Dedifferentiated amniotic fluid mesenchymal stem cell (primary cell): Measurements from ENCODE around the gene GNE.
A peak's percentile ranks its signal among the peaks of the same experiment; 100 is the strongest.
"Not testable (repeated sequence)": the region's sequence is repeated elsewhere in the genome, so short reads cannot be mapped to it uniquely, and the experiment has no call there.

Source experiments
- DNase-seq: peaks from one replicate; pipeline ENCODE4 v3.0.0-alpha.2; 2016; ENCODE audit errors: extremely low spot score

Gene GNE

GRCh38 chr9:36258208-36258995 is at the start of gene GNE:
Gene GNE, minus strand, starts transcription at chr9:36258448. Its CDS starts 9,093 bp downstream, at chr9:36249355.
- peak; percentile 96 for DNase-seq

DNA sequence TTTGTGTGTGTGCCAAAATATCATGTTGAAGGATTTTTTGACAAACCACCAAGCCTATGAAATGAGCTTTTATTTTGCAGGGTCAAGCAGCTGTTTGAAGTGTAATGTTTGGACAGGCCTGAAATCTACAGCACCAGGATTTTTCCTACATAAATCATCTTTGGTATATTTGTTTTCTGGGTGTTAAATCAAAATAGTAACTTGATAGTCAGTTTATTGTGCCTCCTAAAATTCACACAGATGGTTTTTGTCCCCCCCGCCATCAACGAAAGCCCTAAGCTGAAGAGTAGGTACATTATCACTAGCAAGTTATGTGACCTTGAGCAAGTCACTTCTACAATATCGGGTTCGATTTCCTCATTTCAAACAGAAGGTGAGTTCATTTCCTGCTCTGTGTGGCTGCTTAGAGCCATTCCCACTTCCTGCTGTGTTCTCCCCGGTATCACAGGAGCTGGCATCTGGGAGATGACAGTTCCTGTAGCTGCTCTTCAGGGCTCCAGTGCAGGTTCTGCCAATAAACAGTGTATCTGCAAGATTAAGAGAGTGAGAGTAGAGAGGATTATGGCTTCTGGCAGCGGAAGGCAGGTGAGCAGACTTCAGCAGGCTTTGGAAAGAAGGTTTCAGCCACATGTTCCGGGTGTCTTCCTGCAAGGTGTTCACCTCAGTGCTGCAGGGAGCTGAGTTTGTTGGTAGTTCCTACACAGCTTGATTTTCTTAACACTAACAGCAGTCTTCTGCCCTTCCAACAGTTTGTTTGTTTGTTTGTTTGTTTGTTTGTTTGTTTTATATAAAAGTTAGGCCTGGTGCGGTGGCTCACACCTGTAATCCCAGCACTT is 48.4 kb upstream of the GNE start:
- no peak for DNase-seq

DNA sequence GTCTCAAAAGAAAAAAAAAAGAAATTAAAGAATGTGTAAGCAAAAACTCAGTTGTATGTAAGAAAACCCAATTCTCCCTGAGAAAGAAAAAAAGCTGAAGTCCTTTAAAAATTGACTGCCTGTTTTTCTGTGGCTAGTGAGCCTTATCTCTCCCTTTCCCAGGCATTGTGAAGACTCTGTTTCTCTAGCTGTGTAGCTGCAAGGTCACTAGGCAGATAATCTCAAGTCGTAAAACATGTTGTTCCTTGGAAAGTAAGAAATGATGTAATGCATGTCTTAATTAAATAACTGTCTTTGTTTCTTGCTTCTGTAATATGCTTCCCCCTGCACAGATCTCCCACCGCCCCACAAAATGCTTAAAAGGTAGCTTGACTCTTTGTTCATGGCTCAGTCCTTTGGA is 46.1 kb upstream of the GNE start:
- DNase-seq: not testable (repeated sequence)

DNA sequence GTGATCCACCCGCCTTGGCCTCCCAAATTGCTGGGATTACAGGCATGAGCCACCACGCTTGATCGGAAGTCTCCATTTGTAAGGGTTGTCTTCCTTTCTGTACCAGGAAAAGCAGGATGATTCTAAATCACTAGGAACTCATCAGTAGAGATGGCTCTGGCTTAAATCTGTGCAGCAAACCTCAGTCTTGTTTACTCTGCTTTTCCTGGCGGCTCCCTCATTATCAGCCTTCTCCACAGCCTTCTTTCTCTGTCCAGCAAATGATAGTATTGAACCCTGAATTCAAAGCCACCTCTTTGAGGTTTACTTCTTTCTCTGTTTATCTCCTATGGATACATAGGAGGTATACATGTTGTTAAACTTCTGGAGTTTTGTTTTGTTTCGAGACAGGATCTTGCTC is 43.0 kb upstream of the GNE start:
- no peak for DNase-seq

GRCh38 chr9:36298566-36298965 is 40.3 kb upstream of the GNE start:
- DNase-seq: no peak

DNA sequence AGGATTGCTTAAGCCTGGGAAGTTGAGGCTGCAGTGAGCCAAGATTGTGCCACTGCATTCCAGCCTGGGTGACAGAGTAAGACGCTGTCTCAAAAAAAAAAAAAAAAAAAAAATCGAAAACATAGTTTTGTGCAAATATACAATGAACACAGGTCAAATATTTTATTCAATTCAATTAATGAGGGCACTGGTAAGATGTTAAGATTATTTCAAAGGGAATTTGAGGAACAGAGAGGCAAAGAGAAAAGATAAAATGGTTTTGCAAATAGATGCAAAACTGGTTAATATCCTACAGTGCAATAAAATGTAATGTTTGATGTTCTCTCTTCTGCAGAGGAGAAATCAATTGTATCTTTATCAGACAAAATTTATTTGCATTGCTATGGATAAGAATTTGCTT is 39.5 kb upstream of the GNE start:
- DNase-seq: no peak

DNA sequence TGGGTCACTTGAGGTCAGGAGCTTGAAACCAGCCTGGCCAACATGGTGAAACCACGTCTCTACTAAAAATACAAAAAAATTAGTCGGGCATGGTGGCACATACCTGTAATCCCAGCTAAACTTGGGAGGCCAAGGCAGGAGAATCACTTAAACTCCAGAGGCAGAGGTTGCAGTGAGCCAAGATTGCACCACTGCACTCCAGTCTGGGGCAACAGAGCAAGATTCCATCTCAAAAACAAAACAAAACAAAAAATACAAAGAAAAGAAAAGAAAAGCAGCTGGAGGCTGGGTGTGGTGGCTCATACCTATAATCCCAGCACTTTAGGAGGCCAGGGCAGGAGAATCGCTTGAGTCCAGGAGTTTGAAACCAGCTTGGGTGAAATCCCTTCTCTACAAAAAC is 36.7 kb upstream of the GNE start:
- not testable (repeated sequence) for DNase-seq

DNA sequence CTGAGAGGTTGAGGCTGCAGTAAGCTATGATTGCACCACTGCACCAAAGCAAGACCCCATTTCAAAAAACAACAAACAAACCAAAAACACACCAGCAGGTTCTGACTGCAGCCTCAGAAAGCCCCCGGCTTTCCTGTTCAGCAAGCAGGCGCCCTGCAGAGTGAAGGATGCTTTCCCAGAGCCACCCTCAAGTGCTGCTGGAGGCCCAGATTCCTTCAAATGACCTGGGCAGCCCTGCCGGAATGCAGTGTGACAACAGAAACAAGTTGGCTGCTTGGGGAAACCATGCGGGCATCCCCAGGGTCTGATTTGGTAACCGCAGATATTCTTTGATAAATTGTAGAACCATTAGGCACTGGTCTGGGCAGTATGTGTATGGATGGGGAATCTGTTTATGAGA is 35.7 kb upstream of the GNE start:
- no peak for DNase-seq

- DNase-seq: no peak
Observed at GRCh38 chr9:36293171-36293570, 34.9 kb upstream of the GNE start.

DNA sequence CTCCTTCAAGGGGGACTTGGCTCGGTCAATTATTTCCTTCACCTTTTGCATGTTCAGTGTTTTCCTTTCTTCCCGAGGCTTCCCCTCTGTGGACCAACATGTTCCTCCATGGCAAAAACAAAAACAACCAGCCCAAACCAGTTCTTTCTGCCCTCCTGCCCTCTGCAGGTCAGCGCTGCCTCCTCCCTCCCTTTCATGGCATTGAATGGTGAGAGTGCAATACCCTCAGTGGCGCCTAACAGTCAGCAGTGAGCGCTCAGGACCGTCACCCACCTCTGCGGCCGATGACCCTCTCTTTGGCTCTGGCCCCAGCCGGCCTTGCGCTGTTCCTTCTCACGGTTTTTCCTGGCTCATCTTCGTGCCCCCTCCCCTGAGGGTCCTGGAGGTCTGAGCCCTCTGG is 34.4 kb upstream of the GNE start:
- no peak for DNase-seq

DNA sequence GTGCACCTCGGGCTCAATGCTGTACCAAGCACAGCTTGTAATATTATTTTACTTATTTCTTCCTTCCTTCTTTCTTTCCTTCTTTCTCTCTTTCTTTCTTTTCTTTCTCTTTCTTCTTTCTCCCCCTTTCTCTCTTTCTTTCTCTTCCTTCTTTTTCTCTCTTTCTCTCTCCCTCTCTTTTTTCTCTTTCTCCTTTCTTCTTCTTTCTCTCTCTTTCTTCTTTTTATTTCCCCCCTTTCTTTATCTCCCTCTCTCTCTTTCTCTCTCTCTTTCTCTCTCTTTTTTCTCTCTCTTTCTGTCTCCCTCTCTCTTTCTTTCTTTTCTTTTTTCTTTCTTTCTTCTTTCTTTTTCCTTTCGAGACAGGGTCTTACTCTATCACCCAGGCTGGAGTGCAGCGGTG is 32.7 kb upstream of the GNE start:
- DNase-seq: no peak

DNA sequence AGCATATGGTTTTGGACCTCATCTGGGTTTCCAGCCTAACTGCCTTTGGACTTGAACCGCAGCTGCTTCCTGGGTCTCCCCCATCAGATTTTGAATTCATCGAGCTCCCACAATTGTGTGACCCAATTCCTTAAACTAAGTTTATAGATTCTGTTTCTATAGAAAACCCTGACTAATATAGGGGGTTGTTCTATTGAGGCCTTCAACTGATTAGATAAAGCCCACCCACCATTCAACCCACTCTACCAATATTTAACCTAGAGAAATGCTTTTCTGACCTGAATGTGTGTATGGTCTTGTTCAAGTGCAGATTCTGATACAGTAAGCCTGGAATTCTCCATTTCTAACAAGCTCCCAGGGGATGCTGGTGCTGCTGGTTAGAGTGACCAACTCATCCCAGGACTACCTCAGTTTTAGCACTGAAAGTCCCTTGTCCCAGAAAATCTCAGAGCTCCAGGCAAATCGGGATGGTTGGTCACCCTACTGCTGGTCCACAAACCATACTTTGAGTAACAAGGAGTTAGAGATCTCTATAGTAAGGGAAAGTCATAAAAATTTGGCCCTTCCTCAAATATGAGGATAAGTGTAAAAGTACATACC is 31.7 kb upstream of the GNE start:
- DNase-seq: no peak

DNA sequence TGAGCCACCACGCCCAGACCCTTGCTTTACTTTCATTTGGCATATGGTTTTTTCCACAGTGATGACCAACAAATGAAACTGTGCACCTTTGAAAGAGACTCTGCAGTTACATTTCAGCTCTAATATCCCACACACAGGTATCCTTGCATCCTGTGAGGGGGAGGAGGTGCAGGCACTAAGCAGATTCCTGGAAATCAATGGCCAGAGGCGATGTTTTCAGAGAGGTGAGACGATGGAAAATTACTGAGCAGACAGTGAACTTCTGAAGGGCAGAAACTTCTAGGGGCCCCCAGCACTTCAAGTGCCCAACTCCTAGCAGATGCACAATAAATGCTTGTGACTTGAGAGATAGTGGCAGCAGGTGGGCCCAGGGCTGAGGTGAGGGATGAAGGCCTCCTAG is 29.8 kb upstream of the GNE start:
- no peak for DNase-seq

- no peak for DNase-seq
Observed at GRCh38 chr9:36286388-36286787, 28.1 kb upstream of the GNE start.

GRCh38 chr9:36284226-36284625 is 26.0 kb upstream of the GNE start:
- no peak for DNase-seq

- no peak for DNase-seq
Observed at GRCh38 chr9:36282275-36282674, 24.0 kb upstream of the GNE start.

DNA sequence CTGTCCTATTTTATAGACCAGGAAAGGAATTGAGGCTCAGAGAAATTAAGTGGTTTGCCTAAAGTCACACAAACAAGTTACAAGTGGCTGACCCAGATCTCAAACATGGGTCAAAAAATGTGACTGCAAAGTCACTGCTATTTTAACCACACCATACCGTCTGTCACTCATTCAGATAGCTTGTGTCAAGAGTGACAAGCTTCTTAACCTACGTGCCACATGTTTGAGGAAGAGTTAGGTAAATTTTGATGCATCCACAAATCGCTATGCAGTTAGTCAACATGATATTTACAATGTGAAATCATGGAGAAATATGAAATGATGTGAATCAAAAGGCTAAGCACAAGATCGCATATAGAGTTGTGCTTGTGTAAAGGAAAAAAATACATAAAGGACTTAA is 22.7 kb upstream of the GNE start:
- no peak for DNase-seq

DNA sequence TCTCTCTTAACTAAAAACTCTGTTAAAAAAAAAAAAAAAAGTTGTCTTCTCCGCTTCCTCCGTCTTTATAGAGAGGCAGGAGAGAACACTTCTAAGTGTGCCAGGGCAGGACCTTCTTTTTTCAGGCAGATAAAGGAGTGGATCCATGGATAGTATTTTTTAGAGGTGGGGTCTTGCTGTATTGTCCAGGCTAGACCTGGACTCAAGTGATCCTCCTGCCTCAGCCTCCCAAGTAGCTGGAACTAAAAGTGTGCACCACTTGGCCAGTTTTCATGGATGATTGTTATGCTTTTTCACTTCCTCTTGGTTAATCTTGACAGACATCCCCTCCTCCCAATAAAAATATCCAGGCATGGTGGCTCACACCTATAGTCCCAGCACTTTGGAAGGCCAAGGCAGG is 20.0 kb upstream of the GNE start:
- DNase-seq: no peak

DNA sequence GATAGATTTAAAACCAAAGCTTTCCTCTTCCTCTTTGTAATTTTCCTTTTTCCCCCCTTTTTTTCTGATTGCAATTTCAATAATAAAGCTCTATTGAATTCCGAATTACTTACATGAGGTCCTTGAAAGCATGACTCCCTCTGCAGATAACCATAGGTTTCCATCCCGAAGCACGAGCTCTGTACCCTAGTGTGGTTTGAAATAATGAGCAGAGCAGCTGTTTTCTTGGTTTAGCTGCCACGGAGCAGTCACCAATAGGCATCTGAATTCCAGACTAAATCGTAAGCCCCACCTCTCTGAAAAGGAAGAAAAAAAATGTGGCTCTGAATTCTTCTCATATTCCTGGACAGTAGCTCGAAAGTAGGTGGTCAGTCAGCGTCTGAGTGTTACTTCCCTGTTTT is 18.5 kb upstream of the GNE start:
- DNase-seq: peak; percentile 79

DNA sequence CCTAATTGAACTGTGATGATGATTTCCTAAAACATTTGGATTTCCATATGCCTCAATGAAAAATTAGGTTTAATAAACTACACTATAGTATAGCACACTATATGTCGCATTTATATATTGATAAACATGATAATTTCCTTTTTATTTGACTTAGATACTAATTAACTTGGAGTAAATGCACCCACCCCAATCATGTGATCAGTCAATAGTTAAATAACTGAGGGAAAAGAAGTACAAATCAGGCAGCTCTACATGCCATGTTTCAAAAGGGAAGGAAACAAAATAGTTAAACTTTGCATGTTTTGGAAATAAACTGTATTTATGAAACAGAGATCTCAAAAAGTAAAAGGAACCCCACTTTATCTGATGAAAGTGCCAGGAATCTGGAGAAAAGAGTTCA is 18.0 kb upstream of the GNE start:
- no peak for DNase-seq

- no peak for DNase-seq
Observed at GRCh38 chr9:36275060-36275459, 16.8 kb upstream of the GNE start.

GRCh38 chr9:36273354-36273753 is 15.1 kb upstream of the GNE start:
- not testable (repeated sequence) for DNase-seq

DNA sequence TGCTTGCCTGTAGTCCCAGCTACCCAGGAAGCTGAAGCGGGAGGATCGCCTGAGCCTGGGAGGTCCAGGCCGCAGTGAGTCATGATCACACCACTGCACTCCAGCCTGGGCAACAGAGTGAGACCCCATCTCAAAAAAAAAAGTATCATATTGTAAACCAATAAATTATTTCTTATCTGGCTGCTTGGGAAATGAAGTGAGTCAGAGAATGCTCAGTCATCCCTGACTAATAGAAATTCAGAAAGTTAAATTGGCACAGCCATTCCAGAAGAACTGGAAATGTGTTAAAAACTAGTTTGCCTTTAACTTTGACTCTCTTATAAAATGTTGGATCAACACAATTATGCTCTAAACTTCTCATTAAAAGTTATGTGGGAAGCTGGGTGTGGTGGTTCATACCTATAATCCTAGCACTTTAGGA is 9.8 kb upstream of the GNE start:
- no peak for DNase-seq
